H1 (cell line): ENCODE data around the gene CWC27. TPM values are rescaled to one million over a fixed set of nuclear protein-coding genes. Genes with fewer than 3 reads are reported as not detected.
A peak's percentile ranks its signal among the peaks of the same experiment; 100 is the strongest.

ENCODE experiments used
- CTCF ChIA-PET: fragments of 300-600 bp; sonication (Branson Sonifier 250); formaldehyde crosslinking; loops from one replicate; lab custom pipeline; 2021; ENCODE audit not compliant: partially characterized antibody; lab: Charles Lee
- POLR2A ChIA-PET: fragments of 300-600 bp; sonication (Branson Sonifier 250); formaldehyde crosslinking; loops from one replicate; lab custom pipeline; 2021; ENCODE audit warnings: inconsistent platforms; ENCODE audit not compliant: partially characterized antibody; lab: Charles Lee
- DNase-seq, 2 experiments: peaks; one replicate each; pipeline versions ENCODE4 v3.0.0 to v3.0.0-alpha.2; 2010 to 2022; ENCODE audit warnings: low spot score in 2 of 2, low read depth in 1 of 2, mixed read lengths in 1 of 2
- FAIRE-seq: peaks from 2 replicates; lab custom pipeline; 2011; peaks lifted over from hg19 to GRCh38; lab: Jason Lieb, UNC
- H2AFZ ChIP-seq: 2 replicates; pipeline ENCODE4 v1.8.1; 2012; ENCODE audit warnings: low read length, inconsistent platforms
- H2AK5ac ChIP-seq: 2 replicates; pipeline ENCODE4 v1.6.1; 2013; ENCODE audit warnings: low read depth, low read length
- H2BK120ac ChIP-seq: replicated peaks from 2 replicates; pipeline ENCODE3; 2013; ENCODE audit warnings: low read depth, low read length, inconsistent platforms
- H2BK12ac ChIP-seq: 2 replicates; pipeline ENCODE4 v1.6.1; 2013; ENCODE audit warnings: low read depth, low read length
- H2BK15ac ChIP-seq: 2 replicates; pipeline ENCODE4 v1.6.1; 2013; ENCODE audit warnings: low read length
- H2BK20ac ChIP-seq: 2 replicates; pipeline ENCODE4 v1.6.1; 2013; ENCODE audit warnings: low read length
- H2BK5ac ChIP-seq: 2 replicates; pipeline ENCODE4 v1.6.1; 2013; ENCODE audit warnings: low read depth, low read length
- H3K14ac ChIP-seq: 2 replicates; pipeline ENCODE4 v1.6.1; 2013; ENCODE audit warnings: inconsistent platforms; ENCODE audit not compliant: insufficient read length
- H3K18ac ChIP-seq: 2 replicates; pipeline ENCODE4 v1.6.1; 2013; ENCODE audit warnings: low read length; ENCODE audit errors: extremely low read depth
- H3K23ac ChIP-seq: 2 replicates; pipeline ENCODE4 v1.6.1; 2013; ENCODE audit warnings: inconsistent platforms; ENCODE audit not compliant: insufficient read length
- H3K23me2 ChIP-seq: 2 replicates; pipeline ENCODE4 v1.6.1; 2013; ENCODE audit warnings: low read depth, low read length
- H3K27ac ChIP-seq: 2 replicates; pipeline ENCODE4 v1.6.1; 2011; ENCODE audit warnings: low read depth, low read length, inconsistent platforms
- H3K27me3 ChIP-seq, 4 experiments: replicated peaks in 1 of 4; 1 replicate in 1 of 4; 2 replicates in 3 of 4; pipeline versions ENCODE4 v1.6.1 to v1.8.1; 2011 to 2013; ENCODE audit warnings: low read length in 3 of 4, mild to moderate bottlenecking in 3 of 4, inconsistent platforms in 2 of 4, mixed read lengths in 2 of 4, moderate library complexity in 1 of 4; ENCODE audit not compliant: control insufficient read depth in 3 of 4, insufficient read depth in 3 of 4; ENCODE audit errors: extremely low read depth in 1 of 4
- H3K36me3 ChIP-seq, 4 experiments: 2 replicates each; pipeline versions ENCODE4 v1.6.1 to v1.8.1; 2011 to 2013; ENCODE audit warnings: mild to moderate bottlenecking in 4 of 4, low read length in 3 of 4, moderate library complexity in 2 of 4, control low read depth in 1 of 4, inconsistent platforms in 1 of 4; ENCODE audit not compliant: insufficient read depth in 4 of 4, control insufficient read depth in 2 of 4
- H3K4ac ChIP-seq: replicated peaks from 2 replicates; pipeline ENCODE3; 2013; ENCODE audit warnings: low read length, low read depth, mixed read lengths, inconsistent platforms; ENCODE audit not compliant: insufficient read length
- H3K4me1 ChIP-seq, 4 experiments: replicated peaks in 1 of 4; 1 replicate in 1 of 4; 2 replicates in 3 of 4; pipeline versions ENCODE4 v1.6.1 to v1.8.1; 2011 to 2013; ENCODE audit warnings: low read length in 3 of 4, inconsistent platforms in 2 of 4, mixed read lengths in 1 of 4; ENCODE audit not compliant: insufficient read depth in 4 of 4, control insufficient read depth in 3 of 4
- H3K4me2 ChIP-seq, 2 experiments: 2 replicates each; pipeline versions ENCODE4 v1.6.1 to v1.8.1; 2011 to 2013; ENCODE audit warnings: low read depth in 2 of 2, low read length in 2 of 2, control low read depth in 1 of 2, inconsistent platforms in 1 of 2, mild to moderate bottlenecking in 1 of 2; ENCODE audit not compliant: insufficient read depth in 1 of 2
- H3K4me3 ChIP-seq, 4 experiments: fragments of 200-600, 300-600 bp in 1 of 4; sonication (generic), shearing (Covaris generic), sonication (Bioruptor Twin) in 1 of 4; 2 replicates each; pipeline versions ENCODE4 v1.5.1 to v1.8.1; 2011 to 2016; ENCODE audit warnings: low read length in 4 of 4, low read depth in 3 of 4, control low read depth in 2 of 4, inconsistent platforms in 2 of 4, mild to moderate bottlenecking in 2 of 4, mixed read lengths in 1 of 4, moderate library complexity in 1 of 4; ENCODE audit not compliant: insufficient read depth in 2 of 4; ENCODE audit errors: extremely low read depth in 1 of 4
- H3K56ac ChIP-seq: replicated peaks from 2 replicates; pipeline ENCODE3; 2013; ENCODE audit warnings: low read depth, mild to moderate bottlenecking, mixed read lengths, low read length, inconsistent platforms; ENCODE audit not compliant: insufficient read length
- H3K79me1 ChIP-seq: 2 replicates; pipeline ENCODE4 v1.6.1; 2013; ENCODE audit warnings: low read depth, low read length, control low read depth
- H3K79me2 ChIP-seq, 2 experiments: 2 replicates each; pipeline versions ENCODE4 v1.6.1 to v1.8.1; 2012 to 2013; ENCODE audit warnings: low read length in 2 of 2, mild to moderate bottlenecking in 2 of 2, inconsistent platforms in 1 of 2; ENCODE audit not compliant: insufficient read depth in 2 of 2, control insufficient read depth in 1 of 2
- H3K9ac ChIP-seq, 4 experiments: replicated peaks in 1 of 4; 1 replicate in 1 of 4; 2 replicates in 3 of 4; pipeline versions ENCODE4 v1.6.1 to v1.8.1; 2011 to 2013; ENCODE audit warnings: low read depth in 3 of 4, low read length in 3 of 4, control low read depth in 2 of 4, mild to moderate bottlenecking in 2 of 4, moderate library complexity in 2 of 4, inconsistent platforms in 1 of 4; ENCODE audit errors: extremely low read depth in 1 of 4
- H3K9me3 ChIP-seq, 2 experiments: 2 replicates each; pipeline versions ENCODE4 v1.6.1 to v1.8.1; 2012 to 2013; ENCODE audit warnings: mild to moderate bottlenecking in 2 of 2, moderate library complexity in 2 of 2, control low read depth in 1 of 2, inconsistent platforms in 1 of 2, low read depth in 1 of 2, low read length in 1 of 2, mixed read lengths in 1 of 2; ENCODE audit not compliant: insufficient read depth in 2 of 2
- H4K20me1 ChIP-seq, 2 experiments: replicated peaks in 1 of 2; 2 replicates each; pipeline versions ENCODE3 to v1.8.1; 2011 to 2013; ENCODE audit warnings: inconsistent platforms in 2 of 2, low read length in 2 of 2, mild to moderate bottlenecking in 1 of 2; ENCODE audit not compliant: insufficient read depth in 2 of 2, control insufficient read depth in 1 of 2
- H4K5ac ChIP-seq: 2 replicates; pipeline ENCODE4 v1.6.1; 2013; ENCODE audit warnings: low read length, low read depth, mixed read lengths, inconsistent platforms; ENCODE audit not compliant: insufficient read length
- H4K8ac ChIP-seq: 2 replicates; pipeline ENCODE4 v1.8.0; 2013; ENCODE audit warnings: mild to moderate bottlenecking, moderate library complexity, low read length, inconsistent platforms; ENCODE audit not compliant: insufficient read depth; ENCODE audit errors: extremely low read depth
- H4K91ac ChIP-seq: replicated peaks from 2 replicates; pipeline ENCODE3; 2013; ENCODE audit warnings: low read length, mixed read lengths, inconsistent platforms; ENCODE audit not compliant: insufficient read length
- CEBPB ChIP-seq: IDR thresholded peaks from 2 replicates; pipeline ENCODE4 v1.6.1; 2012; ENCODE audit warnings: low read depth, low read length
- KDM1A ChIP-seq: fragments of 200-600, 300-600 bp; sonication (generic); IDR thresholded peaks from 2 replicates; pipeline ENCODE4 v1.7.1; 2016; ENCODE audit warnings: mild to moderate bottlenecking, low read length, borderline replicate concordance
- SRF ChIP-seq: IDR thresholded peaks from 2 replicates; pipeline ENCODE4 v1.6.1; 2011; ENCODE audit warnings: mild to moderate bottlenecking, low read depth, low read length, moderate library complexity
- WGBS, 2 experiments: shearing (Covaris generic) in 1 of 2; methylation state at CpG; one replicate each; pipeline versions ENCODE4 v1.1.6 to v1.1.7; 2013 to 2015; ENCODE audit warnings: low lambda C conversion rate in 2 of 2, mixed read lengths in 2 of 2, inconsistent platforms in 1 of 2, low coverage in 1 of 2, missing lambda C conversion rate in 1 of 2; ENCODE audit not compliant: insufficient replicate concordance in 2 of 2, insufficient coverage in 1 of 2, insufficient read length in 1 of 2; ENCODE audit errors: extremely low coverage in 1 of 2, missing lambda C conversion rate in 1 of 2; 5-methylcytosine and 5-hydroxymethylcytosine counted together
- polyA plus RNA-seq, 7 experiments: library from polyadenylated mRNA; depleted of rRNA in 3 of 7; stranded (reverse) in 5 of 7; unstranded in 2 of 7; fragments of >200 nt in 5 of 7; fragments of 200-250 nt in 2 of 7; gene quantifications; 1 replicate in 5 of 7; 2 replicates in 1 of 7; 4 replicates in 1 of 7; pipeline versions ENCODE4 v1.2.1 to v1.2.3, GENCODE V29; 2011 to 2013; ENCODE audit warnings: missing spikeins in 2 of 7, mixed read lengths in 2 of 7
- total RNA-seq: library from RNA; stranded (reverse); fragmentation: NEBNext Ultra II Directional; extraction: Animal tissue kit (Norgen Biotek cat#: 25700); gene quantifications from 2 replicates; pipeline ENCODE4 v1.2.1, GENCODE V29; 2021
- TF ChIP-seq, protein P1 (sequence below): IDR thresholded peaks from 2 replicates; pipeline ENCODE4 v1.6.1; 2012; ENCODE audit warnings: inconsistent platforms

CWC27 gene
- total and polyA plus RNA-seq, 2 of the 8 experiments (the other 6 are each of a cell fraction or from before 2014, with no cell fraction given), result 24.9 to 43.4 TPM

DNA sequence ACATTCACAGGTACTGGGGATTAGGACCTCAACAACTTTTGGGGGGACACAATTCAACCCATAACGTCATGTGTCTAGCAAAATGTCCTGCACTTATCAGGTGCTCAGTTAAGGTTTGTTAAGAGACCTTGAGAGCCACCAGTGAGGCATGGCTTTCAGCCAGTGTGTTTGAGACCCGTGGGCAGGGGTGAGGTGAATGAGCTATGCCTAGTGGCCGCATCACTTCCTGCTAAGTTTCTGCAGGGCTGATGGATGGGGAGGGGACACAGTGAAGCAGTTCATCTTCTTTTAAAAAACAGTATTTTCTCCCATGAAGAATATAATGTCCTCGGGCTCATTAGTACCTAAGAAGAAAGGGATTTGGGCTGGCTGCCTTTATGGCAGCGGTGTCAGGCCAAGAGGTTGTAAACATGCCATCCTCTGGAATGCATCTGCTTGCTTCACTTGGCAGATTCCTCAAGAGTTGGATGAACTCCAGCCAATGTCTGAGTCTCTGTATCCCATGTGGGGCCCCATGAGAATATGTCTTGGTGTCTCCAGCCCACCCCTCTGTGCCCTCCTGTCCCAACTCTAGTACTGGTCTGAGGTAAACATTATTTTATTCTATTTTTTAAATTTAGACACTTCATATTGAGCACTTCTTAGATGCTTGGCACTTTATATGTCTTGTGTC, 282.2 kb downstream of the CWC27 start:
- Histone ChIP-seq H2BK5ac (no peak overlapping the region), H3K23ac (no peak overlapping the region), H3K56ac (no peak overlapping the region), H3K14ac (no peak overlapping the region), H4K20me1 (no peaks in the 10 kb centered on the region), H3K9ac (no peak overlapping the region), H3K9me3 (no peaks in the 10 kb centered on the region), H3K4ac (no peak overlapping the region), H3K79me2 (no peaks in the 10 kb centered on the region), H3K4me3 (no peak overlapping the region), H4K5ac (no peak overlapping the region), H4K91ac (no peak overlapping the region), H2BK120ac (no peak overlapping the region), H2BK12ac (no peak overlapping the region), H3K27ac (no peak overlapping the region), H3K27me3 (no peaks in the 10 kb centered on the region), H3K79me1 (no peaks in the 10 kb centered on the region), H3K18ac (no peak overlapping the region), H4K8ac (no peak overlapping the region; the same call in 1 of the 2 replicates), H3K23me2 (no peaks in the 10 kb centered on the region), H2BK15ac (no peak overlapping the region), H2AFZ (0 out of 2 replicates have a peak overlapping the region, but pooled peaks have one; percentile 21), H3K36me3 (no peaks in the 10 kb centered on the region), H2BK20ac (no peak overlapping the region), H2AK5ac (no peak overlapping the region), H3K4me2 (no peak overlapping the region), H3K4me1 (no peaks in the 10 kb centered on the region)
- TF ChIP-seq, protein P1, sequence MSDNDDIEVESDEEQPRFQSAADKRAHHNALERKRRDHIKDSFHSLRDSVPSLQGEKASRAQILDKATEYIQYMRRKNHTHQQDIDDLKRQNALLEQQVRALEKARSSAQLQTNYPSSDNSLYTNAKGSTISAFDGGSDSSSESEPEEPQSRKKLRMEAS, result no peak
- TF ChIP-seq CEBPB (no peak), KDM1A (no peak), SRF (no peak)
- CTCF ChIA-PET, result interaction anchor here (0.6 to 2.3 kb wide), 3 partner anchors 10 to 432 kb away, joined by 3 to 9 read pairs (median 3); no protein-coding TSS in a partner anchor
- DNase-seq (no peak), FAIRE-seq (no peak)
- POLR2A ChIA-PET, result no interaction called here
- WGBS, 2 experiments, result 85% methylated on average over 5 of the region's 5 CpGs; no CpG with 5 or more reads in 1 of the 2 experiments
